ENCODE results near the gene COL24A1. TPM values are rescaled to one million over a fixed set of nuclear protein-coding genes. Genes with fewer than 3 reads are reported as not detected.

Gene COL24A1
- total and polyA plus RNA-seq, 2 of the 13 experiments (the other 11 are each of a cell fraction or from before 2014, with no cell fraction given) = 0.04 to 0.13 TPM

DNA sequence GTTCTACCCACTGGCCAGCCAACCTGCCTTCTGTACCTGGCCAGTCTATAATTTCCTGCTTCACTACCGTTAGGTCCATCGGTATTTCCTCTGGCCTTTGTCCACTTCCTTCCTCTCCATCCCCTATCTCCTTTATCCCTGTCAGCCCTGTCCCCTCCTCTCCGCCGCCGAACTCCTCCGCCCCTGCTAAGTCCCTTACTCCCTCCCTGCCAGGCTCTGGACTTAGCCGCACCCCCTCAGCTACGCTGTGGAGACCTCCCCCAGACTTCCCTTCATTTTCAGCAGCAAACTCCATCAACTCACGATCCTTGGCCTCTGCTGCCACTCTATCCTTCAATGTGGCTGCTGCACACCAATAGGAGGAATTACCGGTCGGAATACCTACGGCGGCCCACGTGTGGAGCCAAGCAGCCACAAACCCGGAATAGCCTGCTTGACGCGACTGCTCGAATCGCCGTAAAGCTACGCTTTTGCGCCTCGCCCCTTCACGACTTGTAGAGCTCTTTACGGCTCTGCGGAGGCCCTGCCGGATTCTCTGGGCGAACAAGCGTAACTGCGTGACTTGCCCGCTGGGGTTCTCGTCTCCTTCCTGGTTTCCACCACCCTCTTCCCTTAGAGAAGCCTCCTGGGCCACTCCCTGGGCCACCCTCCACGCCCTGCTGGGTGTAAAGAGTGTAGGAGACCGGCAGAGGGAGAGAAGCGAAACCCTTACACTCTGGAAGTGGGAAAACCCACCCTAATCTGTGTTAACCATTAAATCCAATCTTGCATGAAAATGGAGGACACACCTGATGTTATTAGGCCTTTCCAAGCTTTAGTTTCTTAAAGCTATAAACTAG, 448.4 kb downstream of the COL24A1 start, which contains the start of gene ZNHIT6 (continued):
- TF ChIP-seq ZNF160 (CRISPR knock-in tag; IDR thresholded peaks at IDR 0.05) = no peak
- no peak for TF ChIP-seq MAZ (IDR thresholded peaks at IDR 0.05; ENCODE audit: borderline replicate concordance, low read depth, low read length)
- TF ChIP-seq MAZ (CRISPR knock-in tag; IDR thresholded peaks at IDR 0.05; ENCODE audit: low read depth) = no peak
- peak; percentile 79; the same call in 1 of the 2 replicates for TF ChIP-seq KDM5A (IDR thresholded peaks at IDR 0.05; ENCODE audit: borderline replicate concordance, low read length)
- peak; percentile 51; the same call in 1 of the 2 replicates for TF ChIP-seq ZNF44 (CRISPR knock-in tag; IDR thresholded peaks at IDR 0.05)
- no peak for TF ChIP-seq ZBTB8A (CRISPR knock-in tag; IDR thresholded peaks at IDR 0.05; ENCODE audit: borderline replicate concordance, low read depth)
- TF ChIP-seq MIER3 (CRISPR knock-in tag; IDR thresholded peaks at IDR 0.05; ENCODE audit: borderline replicate concordance) = peak; percentile 31; the same call in 1 of the 2 replicates
- TF ChIP-seq ZNF263 (CRISPR knock-in tag; IDR thresholded peaks at IDR 0.05) = peak; percentile 46; the same call in 1 of the 2 replicates
- TF ChIP-seq KDM5B (CRISPR knock-in tag; IDR thresholded peaks at IDR 0.05; ENCODE audit: borderline replicate concordance) = peak; percentile 63; the same call in 1 of the 2 replicates
- TF ChIP-seq SP140L (CRISPR knock-in tag; IDR thresholded peaks at IDR 0.05; ENCODE audit: borderline replicate concordance) = no peak
- peak; percentile 87 for TF ChIP-seq KMT2A (CRISPR knock-in tag; IDR thresholded peaks at IDR 0.05)
- peak; percentile 88 for TF ChIP-seq ETV6 (CRISPR knock-in tag; conservative IDR thresholded peaks at IDR 0.05)
- TF ChIP-seq, protein P1, sequence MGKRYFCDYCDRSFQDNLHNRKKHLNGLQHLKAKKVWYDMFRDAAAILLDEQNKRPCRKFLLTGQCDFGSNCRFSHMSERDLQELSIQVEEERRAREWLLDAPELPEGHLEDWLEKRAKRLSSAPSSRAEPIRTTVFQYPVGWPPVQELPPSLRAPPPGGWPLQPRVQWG (CRISPR knock-in tag; IDR thresholded peaks at IDR 0.05; ENCODE audit: borderline replicate concordance, low read depth) = no peak
- peak; percentile 52; the same call in 1 of the 2 replicates for TF ChIP-seq ZZZ3 (CRISPR knock-in tag; IDR thresholded peaks at IDR 0.05; ENCODE audit: borderline replicate concordance)
- TF ChIP-seq FOXK1 (CRISPR knock-in tag; IDR thresholded peaks at IDR 0.05; ENCODE audit: borderline replicate concordance, low read depth) = peak; percentile 77; the same call in 1 of the 2 replicates
- TF ChIP-seq GATAD1 (CRISPR knock-in tag; IDR thresholded peaks at IDR 0.05) = peak; percentile 94
- peak; percentile 37 for TF ChIP-seq CBX1 (IDR thresholded peaks at IDR 0.05; ENCODE audit: low read depth)
- no peak for TF ChIP-seq ZNF3 (CRISPR knock-in tag; IDR thresholded peaks at IDR 0.05)
- TF ChIP-seq SRSF4 (IDR thresholded peaks at IDR 0.05; ENCODE audit: low read depth, low read length, poor library complexity, severe bottlenecking) = no peak
- TF ChIP-seq, protein P2, sequence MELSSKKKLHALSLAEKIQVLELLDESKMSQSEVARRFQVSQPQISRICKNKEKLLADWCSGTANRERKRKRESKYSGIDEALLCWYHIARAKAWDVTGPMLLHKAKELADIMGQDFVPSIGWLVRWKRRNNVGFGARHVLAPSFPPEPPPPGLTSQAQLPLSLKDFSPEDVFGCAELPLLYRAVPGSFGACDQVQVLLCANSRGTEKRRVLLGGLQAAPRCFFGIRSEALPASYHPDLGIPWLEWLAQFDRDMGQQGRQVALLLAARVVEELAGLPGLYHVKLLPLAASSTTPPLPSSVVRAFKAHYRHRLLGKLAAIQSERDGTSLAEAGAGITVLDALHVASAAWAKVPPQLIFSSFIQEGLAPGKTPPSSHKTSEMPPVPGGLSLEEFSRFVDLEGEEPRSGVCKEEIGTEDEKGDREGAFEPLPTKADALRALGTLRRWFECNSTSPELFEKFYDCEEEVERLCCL (CRISPR knock-in tag; IDR thresholded peaks at IDR 0.05; ENCODE audit: borderline replicate concordance) = peak; percentile 79; the same call in 1 of the 2 replicates
- TF ChIP-seq FOXP4 (CRISPR knock-in tag; IDR thresholded peaks at IDR 0.05) = peak; percentile 53; the same call in 1 of the 2 replicates
- peak; percentile 92 for TF ChIP-seq SPEN (CRISPR knock-in tag; IDR thresholded peaks at IDR 0.05; ENCODE audit: low read depth)
- TF ChIP-seq ZNF296 (CRISPR knock-in tag; conservative IDR thresholded peaks at IDR 0.05) = no peak
- TF ChIP-seq ZNF781 (CRISPR knock-in tag; IDR thresholded peaks at IDR 0.05; ENCODE audit: borderline replicate concordance, not compliant biosample characterization) = no peak
- no peak for TF ChIP-seq ADNP (CRISPR knock-in tag; IDR thresholded peaks at IDR 0.05)
- TF ChIP-seq LBX2 (CRISPR knock-in tag; IDR thresholded peaks at IDR 0.05; ENCODE audit: borderline replicate concordance) = no peak
